ENCODE data around the gene AFTPH.
A peak's percentile ranks its signal among the peaks of the same experiment; 100 is the strongest.

Gene AFTPH

GRCh38 chr2:64523666-64524603 lies at the start of gene AFTPH:
Gene AFTPH, plus strand, starts transcription at chr2:64524328. Its CDS starts 27,147 bp downstream, at chr2:64551475.
- peak; percentile 96 for FAIRE-seq

GRCh38 chr2:64474636-64475035 lies 49.5 kb upstream of the AFTPH start:
- no peak for FAIRE-seq

GRCh38 chr2:64477037-64477436 lies 47.1 kb upstream of the AFTPH start:
- FAIRE-seq = no peak

GRCh38 chr2:64477979-64478378 lies 46.1 kb upstream of the AFTPH start:
- no peak for FAIRE-seq

- no peak for FAIRE-seq
Observed at GRCh38 chr2:64478502-64479230, 45.5 kb upstream of the AFTPH start.

- no peak for FAIRE-seq
Observed at GRCh38 chr2:64479259-64480117, 44.6 kb upstream of the AFTPH start.

GRCh38 chr2:64481665-64482064 lies 42.5 kb upstream of the AFTPH start:
- no peak for FAIRE-seq

GRCh38 chr2:64482243-64482642 lies 41.9 kb upstream of the AFTPH start:
- FAIRE-seq = no peak

- no peak for FAIRE-seq
Observed at GRCh38 chr2:64482765-64483504, 41.2 kb upstream of the AFTPH start.

- no peak for FAIRE-seq
Observed at GRCh38 chr2:64485331-64485730, 38.8 kb upstream of the AFTPH start.

GRCh38 chr2:64485961-64486360 lies 38.2 kb upstream of the AFTPH start:
- FAIRE-seq = no peak

- no peak for FAIRE-seq
Observed at GRCh38 chr2:64487256-64488049, 36.7 kb upstream of the AFTPH start.

GRCh38 chr2:64488050-64488974 lies 35.8 kb upstream of the AFTPH start:
- peak; percentile 87 for FAIRE-seq

- FAIRE-seq = no peak
Observed at GRCh38 chr2:64489081-64489751, 34.9 kb upstream of the AFTPH start.

GRCh38 chr2:64491426-64491825 lies 32.7 kb upstream of the AFTPH start:
- FAIRE-seq = no peak

- FAIRE-seq = no peak
Observed at GRCh38 chr2:64492272-64492671, 31.9 kb upstream of the AFTPH start.

GRCh38 chr2:64492821-64493220 lies 31.3 kb upstream of the AFTPH start:
- FAIRE-seq = no peak

- no peak for FAIRE-seq
Observed at GRCh38 chr2:64493788-64494187, 30.3 kb upstream of the AFTPH start.

- no peak for FAIRE-seq
Observed at GRCh38 chr2:64498438-64498837, 25.7 kb upstream of the AFTPH start.

GRCh38 chr2:64500549-64500948 lies 23.6 kb upstream of the AFTPH start:
- FAIRE-seq = no peak
